HEK293T (cell line): ENCODE data around the gene BEND5.

Experiments used
- ARNT ChIP-seq: fragments of 450-650 bp; IDR thresholded peaks from 2 replicates; pipeline ENCODE4 v1.6.1; 2017; ENCODE audit warnings: mild to moderate bottlenecking
- BHLHE40 ChIP-seq: fragments of 450-650 bp; IDR thresholded peaks from 2 replicates; pipeline ENCODE4 v1.6.1; 2016; ENCODE audit warnings: mild to moderate bottlenecking, moderate library complexity, borderline replicate concordance
- CTBP1 ChIP-seq: fragments of 450-650 bp; IDR thresholded peaks from 2 replicates; pipeline ENCODE4 v1.6.1; 2016; ENCODE audit warnings: borderline replicate concordance
- ELF4 ChIP-seq: fragments of 450-650 bp; IDR thresholded peaks from 2 replicates; pipeline ENCODE4 v1.6.1; 2017; ENCODE audit warnings: antibody characterized with exemption
- FOXM1 ChIP-seq: fragments of 450-650 bp; IDR thresholded peaks from 2 replicates; pipeline ENCODE4 v1.6.1; 2017; ENCODE audit warnings: mild to moderate bottlenecking, borderline replicate concordance
- NFRKB ChIP-seq: fragments of 450-650 bp; IDR thresholded peaks from 2 replicates; pipeline ENCODE4 v1.6.1; 2016; ENCODE audit warnings: mild to moderate bottlenecking, moderate library complexity
- SP1 ChIP-seq: fragments of 450-650 bp; IDR thresholded peaks from 2 replicates; pipeline ENCODE4 v1.6.1; 2017
- TF ChIP-seq, protein P1 (sequence below): fragments of 450-650 bp; IDR thresholded peaks from 2 replicates; pipeline ENCODE4 v1.6.1; 2016

GRCh38 chr1:48794816-48795215 lies 18.1 kb upstream of the BEND5 start:
- TF ChIP-seq SP1: no peak
- no peak for TF ChIP-seq BHLHE40
- TF ChIP-seq FOXM1: no peak
- no peak for TF ChIP-seq ELF4
- TF ChIP-seq, protein P1, sequence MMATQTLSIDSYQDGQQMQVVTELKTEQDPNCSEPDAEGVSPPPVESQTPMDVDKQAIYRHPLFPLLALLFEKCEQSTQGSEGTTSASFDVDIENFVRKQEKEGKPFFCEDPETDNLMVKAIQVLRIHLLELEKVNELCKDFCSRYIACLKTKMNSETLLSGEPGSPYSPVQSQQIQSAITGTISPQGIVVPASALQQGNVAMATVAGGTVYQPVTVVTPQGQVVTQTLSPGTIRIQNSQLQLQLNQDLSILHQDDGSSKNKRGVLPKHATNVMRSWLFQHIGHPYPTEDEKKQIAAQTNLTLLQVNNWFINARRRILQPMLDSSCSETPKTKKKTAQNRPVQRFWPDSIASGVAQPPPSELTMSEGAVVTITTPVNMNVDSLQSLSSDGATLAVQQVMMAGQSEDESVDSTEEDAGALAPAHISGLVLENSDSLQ: no peak
- no peak for TF ChIP-seq CTBP1
- TF ChIP-seq NFRKB: no peak
- no peak for TF ChIP-seq ARNT
